T-helper 17 cell (primary cell): Measurements from ENCODE around the gene ARF1. TPM values are rescaled to one million over a fixed set of nuclear protein-coding genes. Genes with fewer than 3 reads are reported as not detected.

Experiments
- ATAC-seq: fragments of 150-1000 bp; cut with Tn5 transposase; 2 replicates; pipeline ENCODE4 v1.10.0; 2021; ENCODE audit warnings: mild to moderate bottlenecking, moderate library complexity
- DNase-seq, 3 donors: peaks; one replicate each; pipeline versions ENCODE4 v3.0.0 to v3.0.0-alpha.2; 2020 to 2021
- H3K9me3 ChIP-seq: one replicate; pipeline ENCODE4 v1.7.0; 2013; ENCODE audit warnings: low read length, mild to moderate bottlenecking; ENCODE audit not compliant: control insufficient read depth, poor library complexity, severe bottlenecking
- H3K27ac Mint-ChIP-seq: one replicate; pipeline ENCODE4 v1.8.0; 2022; ENCODE audit warnings: mild to moderate bottlenecking, moderate library complexity, mixed read lengths
- H3K27me3 Mint-ChIP-seq: one replicate; pipeline ENCODE4 v1.8.0; 2022; ENCODE audit warnings: mixed read lengths
- H3K36me3 Mint-ChIP-seq: one replicate; pipeline ENCODE4 v1.8.0; 2022; ENCODE audit warnings: low read depth, mixed read lengths
- H3K4me1 Mint-ChIP-seq: one replicate; pipeline ENCODE4 v1.8.0; 2022; ENCODE audit warnings: mild to moderate bottlenecking, mixed read lengths
- H3K4me3 Mint-ChIP-seq: one replicate; pipeline ENCODE4 v1.8.0; 2022; ENCODE audit warnings: mild to moderate bottlenecking, moderate library complexity, mixed read lengths
- total RNA-seq, 4 donors: library from RNA in 2 of 4; stranded (reverse) in 2 of 4; gene quantifications; one replicate each; pipeline ENCODE4 v1.2.3 and lab custom pipeline; 2022 to 2026

Gene ARF1
- total RNA-seq, 2 donors from 2014 or later, result 325 to 382 TPM

- H3K27me3 Mint-ChIP-seq, result no peaks in the 10 kb centered on the region
- peaks cover 3% of the 10 kb centered on the region for H3K36me3 Mint-ChIP-seq
- H3K27ac Mint-ChIP-seq, result peak overlapping the region; percentile 85
- ATAC-seq (no peak), DNase-seq (no peak)
- no peaks in the 10 kb centered on the region for H3K9me3 ChIP-seq
- peak overlapping the region; percentile 91 for H3K4me3 Mint-ChIP-seq
- H3K4me1 Mint-ChIP-seq, result peaks cover 24% of the 10 kb centered on the region
Observed at GRCh38 chr1:228100822-228101613, 18.5 kb downstream of the ARF1 start.

- H3K36me3 Mint-ChIP-seq, result peaks cover 3% of the 10 kb centered on the region
- peak overlapping the region; percentile 85 for H3K27ac Mint-ChIP-seq
- no peaks in the 10 kb centered on the region for H3K9me3 ChIP-seq
- ATAC-seq (peak; percentile 14), DNase-seq (no peak)
- peak overlapping the region; percentile 91 for H3K4me3 Mint-ChIP-seq
- H3K27me3 Mint-ChIP-seq, result no peaks in the 10 kb centered on the region
- peaks cover 24% of the 10 kb centered on the region for H3K4me1 Mint-ChIP-seq
Observed at GRCh38 chr1:228101614-228101993, 19.1 kb downstream of the ARF1 start.

- Mint-ChIP-seq H3K27ac (peak overlapping the region; percentile 85), H3K4me1 (peaks cover 24% of the 10 kb centered on the region), H3K36me3 (peaks cover 3% of the 10 kb centered on the region), H3K27me3 (no peaks in the 10 kb centered on the region), H3K4me3 (peak overlapping the region; percentile 91)
- DNase-seq, result peak; percentile 51 to 63 (median 59)
- ATAC-seq, result peak; percentile 63
- H3K9me3 ChIP-seq, result no peaks in the 10 kb centered on the region
Observed at GRCh38 chr1:228101994-228102790, 19.7 kb downstream of the ARF1 start.

GRCh38 chr1:228102791-228103620 lies 20.5 kb downstream of the ARF1 start, which contains the start of gene C1orf35:
C1orf35 (minus strand) TSS chr1:228103325; CDS start chr1:228103227, 98 bp downstream.
- H3K36me3 Mint-ChIP-seq, result peaks cover 3% of the 10 kb centered on the region
- ATAC-seq, result peak; percentile 78
- H3K4me3 Mint-ChIP-seq, result peak within 1 kb of the TSS; percentile 91

GRCh38 chr1:228104526-228105269 lies 22.2 kb downstream of the ARF1 start:
- peak overlapping the region; percentile 85 for H3K27ac Mint-ChIP-seq
- no peaks in the 10 kb centered on the region for H3K27me3 Mint-ChIP-seq
- H3K4me3 Mint-ChIP-seq, result peak overlapping the region; percentile 78
- H3K4me1 Mint-ChIP-seq, result peaks cover 18% of the 10 kb centered on the region
- H3K9me3 ChIP-seq, result no peaks in the 10 kb centered on the region
- DNase-seq (no peak), ATAC-seq (no peak)
- H3K36me3 Mint-ChIP-seq, result no peaks in the 10 kb centered on the region

More at GRCh38 chr1:228102791-228103620, 20.5 kb downstream of the ARF1 start, which contains the start of gene C1orf35:
- no peaks in the 10 kb centered on the region for H3K27me3 Mint-ChIP-seq
- H3K27ac Mint-ChIP-seq, result peak within 1 kb of the TSS; percentile 85
- no peaks in the 10 kb centered on the region for H3K9me3 ChIP-seq
- DNase-seq, result peak; percentile 89 to 91 (median 91)
- peaks cover 20% of the 10 kb centered on the region for H3K4me1 Mint-ChIP-seq

- H3K9me3 ChIP-seq, result no peaks in the 10 kb centered on the region
- Mint-ChIP-seq H3K4me1 (peaks cover 21% of the 10 kb centered on the region), H3K27me3 (no peaks in the 10 kb centered on the region), H3K36me3 (no peaks in the 10 kb centered on the region), H3K4me3 (peak overlapping the region; percentile 33), H3K27ac (no peak overlapping the region)
- no peak for ATAC-seq
- no peak for DNase-seq
Observed at GRCh38 chr1:228105270-228105995, 22.9 kb downstream of the ARF1 start.

GRCh38 chr1:228105996-228106799 lies 23.7 kb downstream of the ARF1 start:
- Mint-ChIP-seq H3K27ac (no peak overlapping the region), H3K4me1 (peaks cover 17% of the 10 kb centered on the region), H3K4me3 (no peak overlapping the region), H3K36me3 (no peaks in the 10 kb centered on the region), H3K27me3 (no peaks in the 10 kb centered on the region)
- no peak for DNase-seq
- no peaks in the 10 kb centered on the region for H3K9me3 ChIP-seq
- ATAC-seq, result no peak

GRCh38 chr1:228106800-228107054 lies 24.2 kb downstream of the ARF1 start:
- Mint-ChIP-seq H3K36me3 (no peaks in the 10 kb centered on the region), H3K4me3 (no peak overlapping the region), H3K27ac (no peak overlapping the region), H3K4me1 (peaks cover 12% of the 10 kb centered on the region), H3K27me3 (no peaks in the 10 kb centered on the region)
- DNase-seq, result no peak
- ATAC-seq, result no peak
- H3K9me3 ChIP-seq, result no peaks in the 10 kb centered on the region

- Mint-ChIP-seq H3K4me1 (peaks cover 12% of the 10 kb centered on the region), H3K27me3 (no peaks in the 10 kb centered on the region), H3K36me3 (no peaks in the 10 kb centered on the region), H3K4me3 (peak overlapping the region; percentile 95), H3K27ac (peak overlapping the region; percentile 19)
- DNase-seq (no peak), ATAC-seq (no peak)
- H3K9me3 ChIP-seq, result no peaks in the 10 kb centered on the region
Observed at GRCh38 chr1:228107636-228108035, 25.1 kb downstream of the ARF1 start.

- H3K27ac Mint-ChIP-seq, result no peak overlapping the region
- DNase-seq, result no peak
- ATAC-seq, result no peak
- no peaks in the 10 kb centered on the region for H3K27me3 Mint-ChIP-seq
- peaks cover 11% of the 10 kb centered on the region for H3K4me1 Mint-ChIP-seq
- H3K36me3 Mint-ChIP-seq, result no peaks in the 10 kb centered on the region
- H3K9me3 ChIP-seq, result no peaks in the 10 kb centered on the region
- H3K4me3 Mint-ChIP-seq, result peak overlapping the region; percentile 95
Observed at GRCh38 chr1:228108055-228108690, 25.7 kb downstream of the ARF1 start.

- Mint-ChIP-seq H3K4me3 (peak overlapping the region; percentile 95), H3K36me3 (no peaks in the 10 kb centered on the region), H3K27ac (peak overlapping the region; percentile 85), H3K4me1 (peaks cover 8% of the 10 kb centered on the region), H3K27me3 (no peaks in the 10 kb centered on the region)
- DNase-seq (no peak), ATAC-seq (no peak)
- H3K9me3 ChIP-seq, result no peaks in the 10 kb centered on the region
Observed at GRCh38 chr1:228108742-228109072, 26.2 kb downstream of the ARF1 start.
